Glutamatergic neuron (in vitro differentiated cells): ENCODE results near the gene GLS2. TPM values are rescaled to one million over a fixed set of nuclear protein-coding genes. Genes with fewer than 3 reads are reported as not detected.

Experiments used
- DNase-seq: peaks from one replicate; pipeline ENCODE4 v3.0.0; 2022
- H3K27ac Mint-ChIP-seq: one replicate; pipeline ENCODE4 v1.8.0; 2020; ENCODE audit warnings: mild to moderate bottlenecking, mixed read lengths, inconsistent platforms; ENCODE audit not compliant: unreplicated experiment
- H3K27me3 Mint-ChIP-seq: one replicate; pipeline ENCODE4 v1.8.0; 2020; ENCODE audit warnings: mild to moderate bottlenecking, moderate library complexity, mixed read lengths, inconsistent platforms; ENCODE audit not compliant: unreplicated experiment
- H3K36me3 Mint-ChIP-seq: one replicate; pipeline ENCODE4 v1.8.0; 2020; ENCODE audit warnings: mild to moderate bottlenecking, mixed read lengths, inconsistent platforms; ENCODE audit not compliant: unreplicated experiment
- H3K4me1 Mint-ChIP-seq: one replicate; pipeline ENCODE4 v1.8.0; 2020; ENCODE audit warnings: mild to moderate bottlenecking, low read depth, mixed read lengths, inconsistent platforms; ENCODE audit not compliant: unreplicated experiment
- H3K4me3 Mint-ChIP-seq: one replicate; pipeline ENCODE4 v1.8.0; 2020; ENCODE audit warnings: mild to moderate bottlenecking, mixed read lengths, inconsistent platforms; ENCODE audit not compliant: unreplicated experiment
- H3K9me3 Mint-ChIP-seq: one replicate; pipeline ENCODE4 v1.8.0; 2020; ENCODE audit warnings: mild to moderate bottlenecking, moderate library complexity, mixed read lengths, inconsistent platforms; ENCODE audit not compliant: unreplicated experiment
- total RNA-seq: library from RNA; stranded (reverse); fragmentation: NEBNext Ultra II Directional; extraction: Animal tissue kit (Norgen Biotek cat#: 25700); gene quantifications from one replicate; pipeline ENCODE4 v1.2.1, GENCODE V29; 2021; ENCODE audit not compliant: unreplicated experiment
- TF ChIP-seq, protein P1 (sequence below): fragments of 200-600 bp; sonication (generic); IDR thresholded peaks from one replicate; pipeline ENCODE4 v1.5.0; 2021; ENCODE audit not compliant: partially characterized antibody, unreplicated experiment

Gene GLS2
- total RNA-seq, 1 donor from 2014 or later: 0.91 TPM

DNA sequence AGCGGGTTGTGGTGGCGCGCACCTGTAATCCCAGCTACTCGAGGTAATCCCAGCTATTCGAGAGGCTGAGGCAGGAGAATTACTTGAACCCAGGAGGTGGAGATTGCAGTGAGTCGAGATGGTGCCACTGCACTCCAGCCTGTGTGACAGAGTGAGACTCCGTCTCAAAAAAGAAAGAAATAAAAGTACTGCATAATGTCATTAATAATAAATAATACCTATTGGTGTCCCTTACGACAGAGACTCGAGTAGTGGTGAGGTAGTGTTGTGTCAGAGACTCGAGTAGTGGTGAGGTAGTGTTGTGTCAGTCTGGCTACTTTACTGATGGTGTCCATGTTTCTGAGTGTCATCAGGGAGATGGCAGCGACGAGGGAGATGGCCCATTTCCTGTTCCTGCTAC, 1.3 kb downstream of the GLS2 start:
- H3K9me3 Mint-ChIP-seq: peaks cover 5% of the 10 kb centered on the region

DNA sequence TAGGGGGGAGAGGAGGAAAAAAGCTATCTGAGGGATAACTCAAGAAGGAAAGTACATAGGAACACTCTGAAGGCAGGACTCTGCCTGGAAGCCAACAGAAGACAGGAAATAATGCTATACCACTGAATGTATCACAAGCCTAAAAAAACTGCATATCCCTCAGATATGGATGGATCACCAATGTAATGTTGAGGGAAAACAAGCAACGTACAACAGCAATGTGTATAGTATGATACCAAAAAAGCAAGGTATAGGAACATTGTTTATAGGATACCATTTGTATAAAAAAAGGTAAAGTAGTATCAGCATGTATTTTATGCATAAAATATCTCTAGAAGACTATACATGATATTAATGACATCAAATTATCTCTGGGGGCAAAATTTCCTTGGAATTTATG, 3.4 kb downstream of the GLS2 start:
- H3K9me3 Mint-ChIP-seq: peaks cover 3% of the 10 kb centered on the region
- peaks cover 4% of the 10 kb centered on the region for H3K4me1 Mint-ChIP-seq
- TF ChIP-seq, protein P1, sequence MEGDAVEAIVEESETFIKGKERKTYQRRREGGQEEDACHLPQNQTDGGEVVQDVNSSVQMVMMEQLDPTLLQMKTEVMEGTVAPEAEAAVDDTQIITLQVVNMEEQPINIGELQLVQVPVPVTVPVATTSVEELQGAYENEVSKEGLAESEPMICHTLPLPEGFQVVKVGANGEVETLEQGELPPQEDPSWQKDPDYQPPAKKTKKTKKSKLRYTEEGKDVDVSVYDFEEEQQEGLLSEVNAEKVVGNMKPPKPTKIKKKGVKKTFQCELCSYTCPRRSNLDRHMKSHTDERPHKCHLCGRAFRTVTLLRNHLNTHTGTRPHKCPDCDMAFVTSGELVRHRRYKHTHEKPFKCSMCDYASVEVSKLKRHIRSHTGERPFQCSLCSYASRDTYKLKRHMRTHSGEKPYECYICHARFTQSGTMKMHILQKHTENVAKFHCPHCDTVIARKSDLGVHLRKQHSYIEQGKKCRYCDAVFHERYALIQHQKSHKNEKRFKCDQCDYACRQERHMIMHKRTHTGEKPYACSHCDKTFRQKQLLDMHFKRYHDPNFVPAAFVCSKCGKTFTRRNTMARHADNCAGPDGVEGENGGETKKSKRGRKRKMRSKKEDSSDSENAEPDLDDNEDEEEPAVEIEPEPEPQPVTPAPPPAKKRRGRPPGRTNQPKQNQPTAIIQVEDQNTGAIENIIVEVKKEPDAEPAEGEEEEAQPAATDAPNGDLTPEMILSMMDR: no peak
- no peak overlapping the region for H3K27ac Mint-ChIP-seq
- peaks cover 19% of the 10 kb centered on the region for H3K27me3 Mint-ChIP-seq
- peaks cover 9% of the 10 kb centered on the region for H3K36me3 Mint-ChIP-seq
- DNase-seq: no peak
- H3K4me3 Mint-ChIP-seq: no peak overlapping the region

More for the DNA sequence above, 1.3 kb downstream of the GLS2 start:
- peak overlapping the region; percentile 85 for H3K4me3 Mint-ChIP-seq
- no peak overlapping the region for H3K27ac Mint-ChIP-seq
- peaks cover 19% of the 10 kb centered on the region for H3K27me3 Mint-ChIP-seq
- DNase-seq: no peak
- peaks cover 4% of the 10 kb centered on the region for H3K4me1 Mint-ChIP-seq
- TF ChIP-seq, protein P1: no peak
- H3K36me3 Mint-ChIP-seq: peaks cover 9% of the 10 kb centered on the region

DNA sequence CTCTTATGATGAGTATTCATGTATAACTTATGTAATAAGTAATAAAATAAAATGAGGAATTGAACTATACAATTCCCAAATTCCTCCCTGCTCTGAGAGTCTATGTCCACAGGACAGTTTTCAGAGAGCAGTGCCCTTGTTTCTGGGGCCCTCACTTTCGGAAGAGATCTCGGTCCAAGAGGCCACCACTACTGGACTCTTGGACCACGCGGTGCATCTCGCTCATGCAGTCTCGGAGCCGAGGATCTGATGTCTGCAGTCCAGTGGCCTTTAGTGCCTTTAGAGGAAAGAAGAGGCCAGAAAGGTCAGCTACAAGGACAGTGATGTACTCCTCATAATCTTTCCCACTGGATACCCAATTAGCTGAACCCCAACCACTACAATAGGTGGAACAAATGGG, 8.3 kb downstream of the GLS2 start:
- H3K27me3 Mint-ChIP-seq: peaks cover 2% of the 10 kb centered on the region
- no peaks in the 10 kb centered on the region for H3K4me1 Mint-ChIP-seq
- H3K9me3 Mint-ChIP-seq: peaks cover 1% of the 10 kb centered on the region
- no peak overlapping the region for H3K4me3 Mint-ChIP-seq
- no peak for DNase-seq
- no peak overlapping the region for H3K27ac Mint-ChIP-seq
- TF ChIP-seq, protein P1: no peak
- H3K36me3 Mint-ChIP-seq: no peaks in the 10 kb centered on the region

- no peak for DNase-seq
- peaks cover 1% of the 10 kb centered on the region for H3K9me3 Mint-ChIP-seq
- no peak overlapping the region for H3K4me3 Mint-ChIP-seq
- peaks cover 5% of the 10 kb centered on the region for H3K27me3 Mint-ChIP-seq
- H3K27ac Mint-ChIP-seq: no peak overlapping the region
- TF ChIP-seq, protein P1: no peak
- H3K36me3 Mint-ChIP-seq: no peaks in the 10 kb centered on the region
- no peaks in the 10 kb centered on the region for H3K4me1 Mint-ChIP-seq
Measured at GRCh38 chr12:56477521-56478225, 10.3 kb downstream of the GLS2 start.

GRCh38 chr12:56476972-56477432, 11.0 kb downstream of the GLS2 start:
- H3K27ac Mint-ChIP-seq: no peak overlapping the region

More at GRCh38 chr12:56476972-56477432, 11.0 kb downstream of the GLS2 start:
- H3K4me3 Mint-ChIP-seq: no peak overlapping the region
- H3K9me3 Mint-ChIP-seq: peaks cover 1% of the 10 kb centered on the region
- no peaks in the 10 kb centered on the region for H3K36me3 Mint-ChIP-seq
- H3K27me3 Mint-ChIP-seq: peaks cover 5% of the 10 kb centered on the region
- TF ChIP-seq, protein P1: no peak
- DNase-seq: no peak
- no peaks in the 10 kb centered on the region for H3K4me1 Mint-ChIP-seq
